GM13977 (cell line): ENCODE results near the gene PSMC5.
"Not testable (repeated sequence)": the region's sequence is repeated elsewhere in the genome, so short reads cannot be mapped to it uniquely, and the experiment has no call there.

Source experiments
- DNase-seq: peaks from one replicate; pipeline ENCODE4 v3.0.0; 2012; ENCODE audit warnings: low spot score
- CTCF ChIP-seq: IDR thresholded peaks from 2 replicates; pipeline ENCODE4 v1.5.1; 2012; ENCODE audit warnings: mild to moderate bottlenecking, control low read depth; ENCODE audit not compliant: insufficient read depth; ENCODE audit errors: extremely low read depth, missing control alignments
- in situ Hi-C: fragments of 300-500 bp; cut with MboI; formaldehyde crosslinking; loops from one replicate; pipeline ENCODE4 v1.12.0; 2022; ENCODE audit warnings: low sequenced_read_pairs, low pct_unique_long_range_greater_than_20kb, mixed read lengths, inconsistent platforms; ENCODE audit not compliant: unreplicated experiment

The PSMC5 gene

GRCh38 chr17:63786971-63787711, 40.1 kb upstream of the PSMC5 start:
- TF ChIP-seq CTCF = no peak
- in situ Hi-C loops = no loop called here
- DNase-seq = no peak

DNA sequence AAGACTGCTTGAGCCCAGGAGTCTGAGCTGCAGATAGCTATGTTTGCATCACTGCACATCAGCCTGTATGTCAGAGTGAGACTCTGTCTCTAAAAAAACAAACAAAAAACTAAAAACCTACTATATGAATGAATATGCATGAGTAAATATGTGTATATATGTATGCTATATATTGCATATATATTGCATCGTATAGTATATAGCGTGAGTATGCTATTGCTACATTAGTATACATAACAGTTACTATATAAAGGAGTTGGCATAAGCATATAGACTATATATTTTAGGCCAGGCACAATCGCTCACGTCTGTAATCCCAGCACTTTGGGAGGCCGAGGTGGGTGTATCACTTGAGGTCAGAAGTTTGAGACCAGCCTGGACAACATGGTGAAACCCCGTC, 37.2 kb upstream of the PSMC5 start:
- in situ Hi-C loops = no loop called here
- no peak for DNase-seq
- no peak for TF ChIP-seq CTCF

DNA sequence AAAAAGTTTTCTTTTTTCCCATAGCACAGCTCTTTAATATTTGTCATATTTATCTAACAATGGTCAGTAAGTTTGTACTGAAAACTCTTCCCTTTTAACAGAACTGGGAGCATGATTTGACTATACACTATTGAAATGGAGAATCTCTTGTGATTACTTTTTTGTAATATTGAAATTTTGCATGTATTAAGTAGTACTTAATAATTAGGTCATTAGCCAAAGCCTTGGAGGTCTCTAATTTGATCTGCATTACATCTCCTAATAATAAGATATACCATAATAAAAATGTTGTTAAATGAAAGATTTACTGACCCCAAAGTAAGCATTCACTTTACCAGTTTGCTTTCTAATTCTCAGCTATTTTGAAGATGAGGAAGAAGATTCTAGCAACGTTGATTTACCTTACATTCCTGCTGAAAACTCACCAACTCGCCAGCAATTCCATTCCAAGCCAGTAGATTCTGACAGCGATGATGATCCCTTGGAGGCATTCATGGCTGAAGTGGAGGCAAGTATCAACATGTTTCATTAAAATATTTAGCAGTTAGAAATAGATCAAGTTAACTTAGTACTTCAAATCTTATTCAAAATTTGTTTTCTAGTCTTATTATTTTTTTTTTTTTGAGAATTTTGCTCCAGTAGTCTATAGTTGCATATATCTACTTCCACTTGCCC, 35.0 kb upstream of the PSMC5 start:
- no peak for TF ChIP-seq CTCF
- DNase-seq = no peak
- in situ Hi-C loops = no loop called here

- in situ Hi-C loops = not testable (repeated sequence)
Observed at GRCh38 chr17:63796375-63796774, 30.9 kb upstream of the PSMC5 start.

DNA sequence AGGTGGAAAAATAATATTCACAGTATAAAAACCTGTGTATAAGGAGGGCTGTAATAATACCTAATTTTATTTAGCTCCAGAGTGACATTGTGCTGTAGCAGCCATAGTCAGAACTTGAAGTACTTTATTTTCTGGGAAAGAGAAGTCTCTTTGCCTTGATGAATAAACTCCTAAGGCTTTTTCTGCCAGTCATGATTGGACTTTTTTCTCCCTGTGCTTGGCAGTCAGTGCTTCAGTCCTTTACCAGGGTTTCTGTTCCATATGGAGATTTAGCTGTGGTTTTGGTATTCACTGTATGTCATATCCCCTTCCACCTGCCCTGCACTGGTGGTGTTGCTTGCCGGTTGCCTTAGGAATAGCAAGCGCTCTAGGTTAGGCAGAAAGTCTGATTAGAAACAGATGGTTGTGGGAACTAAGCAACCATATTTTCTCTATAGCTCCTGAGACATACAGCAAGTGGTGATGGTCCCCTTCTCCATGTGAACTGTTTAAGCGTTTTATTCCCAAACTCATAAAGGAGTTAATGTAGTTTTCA, 28.6 kb upstream of the PSMC5 start:
- DNase-seq = no peak
- TF ChIP-seq CTCF = no peak
- in situ Hi-C loops = no loop called here

More at GRCh38 chr17:63796375-63796774, 30.9 kb upstream of the PSMC5 start:
- not testable (repeated sequence) for DNase-seq

DNA sequence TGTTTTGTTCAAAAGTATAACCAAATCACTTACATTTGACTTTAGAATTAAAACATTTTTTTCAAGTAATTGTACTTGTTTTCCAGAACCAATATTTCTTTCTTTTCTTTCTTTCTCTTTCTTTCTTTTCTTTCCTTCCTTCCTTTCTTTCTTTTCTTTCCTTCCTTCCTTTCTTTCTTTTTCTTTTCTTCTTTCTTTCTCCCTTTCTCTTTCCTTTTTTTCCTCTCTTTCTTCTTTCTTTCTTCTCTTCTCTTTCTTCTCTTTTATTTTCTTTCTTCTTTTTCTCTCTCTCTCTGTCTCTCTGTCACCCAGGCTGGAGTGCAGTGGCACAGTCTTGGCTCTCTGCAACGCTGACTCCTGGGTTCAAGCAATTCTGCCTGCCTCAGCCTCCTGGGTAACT, 26.4 kb upstream of the PSMC5 start:
- TF ChIP-seq CTCF = no peak
- DNase-seq = no peak
- in situ Hi-C loops = no loop called here

GRCh38 chr17:63804328-63804727, 22.9 kb upstream of the PSMC5 start:
- in situ Hi-C loops = no loop called here
- DNase-seq = no peak
- no peak for TF ChIP-seq CTCF
